Natural killer cell treated with Interleukin-12 subunit alpha and Interleukin-12 subunit beta and Interleukin-15 and Interleukin-18, amount 100 ng/mL, for 72 hours (primary cell): ENCODE results near the gene SPNS2. TPM values are rescaled to one million over a fixed set of nuclear protein-coding genes. Genes with fewer than 3 reads are reported as not detected.
A peak's percentile ranks its signal among the peaks of the same experiment; 100 is the strongest.

ENCODE experiments used
- ATAC-seq, 2 donors: fragments of 150-1000 bp; cut with Tn5 transposase in 1 of 2; sonication (Bioruptor Pico), chemical (Tn5 transposase) in 1 of 2; 2 replicates each; pipeline ENCODE4 v1.10.0; 2021
- DNase-seq: peaks from one replicate; pipeline ENCODE4 v3.0.0; 2022; ENCODE audit warnings: low spot score
- H3K27ac Mint-ChIP-seq, 2 donors: 1 replicate in 1 of 2; 2 replicates in 1 of 2; pipeline ENCODE4 v1.8.0; 2022; ENCODE audit warnings: mixed read lengths in 2 of 2, mild to moderate bottlenecking in 1 of 2, moderate library complexity in 1 of 2
- H3K27me3 Mint-ChIP-seq, 2 donors: 1 replicate in 1 of 2; 2 replicates in 1 of 2; pipeline ENCODE4 v1.8.0; 2022; ENCODE audit warnings: mixed read lengths in 2 of 2
- H3K36me3 Mint-ChIP-seq: one replicate; pipeline ENCODE4 v1.8.0; 2022; ENCODE audit warnings: mixed read lengths
- H3K4me1 Mint-ChIP-seq, 2 donors: 1 replicate in 1 of 2; 2 replicates in 1 of 2; pipeline ENCODE4 v1.8.0; 2022; ENCODE audit warnings: low read depth in 2 of 2, mixed read lengths in 2 of 2, mild to moderate bottlenecking in 1 of 2
- H3K4me3 Mint-ChIP-seq: one replicate; pipeline ENCODE4 v1.8.0; 2022; ENCODE audit warnings: mixed read lengths
- H3K9me3 Mint-ChIP-seq: 2 replicates; pipeline ENCODE4 v1.8.0; 2022; ENCODE audit warnings: mixed read lengths
- total RNA-seq, 2 donors: library from RNA; stranded (reverse); gene quantifications; one replicate each; pipeline ENCODE4 v1.2.3, GENCODE V29; 2022

Gene SPNS2
- total RNA-seq, 2 donors from 2014 or later: not detected

DNA sequence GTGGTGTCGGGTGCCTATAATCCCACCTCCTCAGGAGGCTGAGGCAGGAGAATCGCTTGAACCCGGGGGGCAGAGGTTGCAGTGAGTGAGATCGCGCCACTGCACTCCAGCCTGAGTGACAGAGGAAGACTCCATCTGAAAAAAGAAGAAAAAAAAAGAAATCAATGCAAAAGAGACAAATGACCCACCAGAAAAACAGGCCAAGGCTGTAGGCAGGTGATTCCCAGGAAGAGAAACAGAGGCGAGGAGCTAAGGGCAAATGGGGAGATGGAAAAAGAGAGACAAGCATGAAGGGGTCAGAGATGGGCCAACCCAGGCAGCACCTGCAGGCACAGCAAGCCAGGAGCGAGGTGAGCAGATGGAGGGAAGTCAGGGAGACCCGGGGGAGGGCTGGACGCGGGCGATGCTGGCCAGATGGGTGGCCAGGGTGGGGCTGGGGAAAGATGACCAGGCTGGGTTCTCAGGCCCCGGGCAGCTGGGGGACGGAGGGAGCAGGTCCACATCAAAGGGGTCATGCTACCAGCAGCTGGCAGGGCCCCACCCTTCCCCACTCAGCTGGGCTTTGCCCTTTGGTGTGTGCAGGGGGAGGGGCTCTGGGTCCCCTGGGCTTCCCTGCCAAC is 31.0 kb downstream of the SPNS2 start:
- DNase-seq: no peak
- H3K27me3 Mint-ChIP-seq: peaks cover 7 to 15% of the 10 kb centered on the region in 2 donors
- ATAC-seq: peak in 1 of 2 donors; percentile 12
- peaks cover 0 to 7% of the 10 kb centered on the region in 2 donors for H3K4me1 Mint-ChIP-seq
- no peaks in the 10 kb centered on the region for H3K9me3 Mint-ChIP-seq
- no peaks in the 10 kb centered on the region for H3K36me3 Mint-ChIP-seq
- H3K4me3 Mint-ChIP-seq: no peak overlapping the region
- H3K27ac Mint-ChIP-seq: no peak overlapping the region

DNA sequence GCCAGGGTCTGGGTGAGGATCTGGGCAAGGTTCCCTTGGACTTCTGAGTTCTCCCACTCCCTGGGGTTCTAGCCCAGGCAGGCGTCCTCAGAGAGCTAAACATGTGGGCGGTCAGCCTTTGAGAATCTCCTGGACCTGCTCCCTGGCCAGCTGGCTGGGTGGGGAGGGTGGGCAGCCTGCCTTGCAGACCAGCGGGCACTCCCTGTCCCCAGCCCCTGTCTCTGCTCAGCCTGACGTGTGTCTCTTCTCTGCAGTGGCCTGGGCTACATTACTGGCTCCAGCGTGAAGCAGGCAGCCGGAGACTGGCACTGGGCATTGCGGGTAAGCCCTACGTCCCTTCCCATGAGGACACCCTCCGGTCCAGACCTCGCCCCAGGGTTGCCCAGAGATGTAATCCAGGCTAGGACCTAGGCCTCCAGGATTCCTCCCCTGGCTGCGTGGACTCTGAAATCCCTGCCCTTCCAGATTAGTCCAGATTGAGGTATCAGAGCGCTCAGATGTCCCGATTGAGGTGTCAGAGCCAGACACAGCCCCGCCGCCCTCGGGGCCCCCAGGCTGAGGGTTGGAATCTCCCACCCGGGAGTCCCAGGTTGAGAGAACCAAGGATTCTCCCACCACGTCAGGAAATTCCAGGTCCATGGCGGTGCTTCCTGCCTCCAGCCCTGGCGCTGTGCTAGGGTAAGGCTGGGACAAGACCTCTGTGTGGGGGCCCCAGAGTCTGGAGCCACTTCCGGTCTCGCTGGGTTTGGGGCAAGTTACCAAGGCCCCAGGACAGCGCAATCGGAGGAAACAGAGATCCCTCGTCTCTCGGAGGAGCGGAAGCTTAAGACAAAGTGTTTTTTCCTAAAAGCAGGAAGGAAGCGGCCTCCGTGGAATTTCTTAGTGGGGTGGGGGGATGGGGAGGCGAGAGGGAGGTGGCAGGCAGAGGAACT is 32.4 kb downstream of the SPNS2 start:
- Mint-ChIP-seq H3K27ac (no peak overlapping the region), H3K36me3 (no peaks in the 10 kb centered on the region), H3K4me1 (peaks cover 0 to 7% of the 10 kb centered on the region in 2 donors), H3K4me3 (no peak overlapping the region), H3K27me3 (peaks cover 4 to 11% of the 10 kb centered on the region in 2 donors), H3K9me3 (no peaks in the 10 kb centered on the region)
- no peak for DNase-seq
- ATAC-seq: no peak

DNA sequence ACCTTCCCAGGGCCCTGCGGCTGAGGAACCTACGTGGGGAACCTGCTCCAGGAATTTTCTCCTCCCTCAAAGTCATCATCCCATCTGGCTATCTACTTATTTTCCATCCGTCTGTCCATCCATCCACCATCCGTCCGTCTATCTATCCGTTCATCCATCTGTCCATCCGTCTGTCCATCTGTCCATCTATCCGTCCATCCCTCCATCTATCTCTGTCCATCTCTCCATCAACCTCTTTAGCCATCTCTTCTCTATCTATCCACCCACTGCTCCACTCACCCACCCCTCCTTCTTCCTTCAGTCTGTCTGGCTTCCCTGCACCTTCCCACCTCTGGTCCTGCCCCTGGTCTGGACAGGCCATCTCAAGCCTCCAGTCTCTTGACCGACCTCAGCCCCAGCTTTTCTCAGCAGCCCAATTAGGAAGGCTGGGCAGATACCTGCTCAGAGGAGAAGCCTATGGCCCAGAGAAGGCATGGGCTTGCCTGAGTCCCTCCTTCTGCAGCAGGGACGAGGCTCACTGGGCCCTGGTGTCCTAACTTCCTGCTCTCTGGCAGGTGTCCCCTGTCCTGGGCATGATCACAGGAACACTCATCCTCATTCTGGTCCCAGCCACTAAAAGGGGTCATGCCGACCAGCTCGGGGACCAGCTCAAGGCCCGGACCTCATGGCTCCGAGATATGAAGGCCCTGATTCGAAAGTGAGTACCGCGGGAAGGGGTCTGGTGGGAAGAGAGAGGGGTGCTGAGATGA is 33.5 kb downstream of the SPNS2 start:
- Mint-ChIP-seq H3K36me3 (no peaks in the 10 kb centered on the region), H3K9me3 (no peaks in the 10 kb centered on the region), H3K27ac (peak overlapping the region in 1 of 2 donors; percentile 29), H3K4me1 (peaks cover 0 to 7% of the 10 kb centered on the region in 2 donors), H3K4me3 (no peak overlapping the region), H3K27me3 (peaks cover 4 to 8% of the 10 kb centered on the region in 2 donors)
- DNase-seq (no peak), ATAC-seq (no peak)

DNA sequence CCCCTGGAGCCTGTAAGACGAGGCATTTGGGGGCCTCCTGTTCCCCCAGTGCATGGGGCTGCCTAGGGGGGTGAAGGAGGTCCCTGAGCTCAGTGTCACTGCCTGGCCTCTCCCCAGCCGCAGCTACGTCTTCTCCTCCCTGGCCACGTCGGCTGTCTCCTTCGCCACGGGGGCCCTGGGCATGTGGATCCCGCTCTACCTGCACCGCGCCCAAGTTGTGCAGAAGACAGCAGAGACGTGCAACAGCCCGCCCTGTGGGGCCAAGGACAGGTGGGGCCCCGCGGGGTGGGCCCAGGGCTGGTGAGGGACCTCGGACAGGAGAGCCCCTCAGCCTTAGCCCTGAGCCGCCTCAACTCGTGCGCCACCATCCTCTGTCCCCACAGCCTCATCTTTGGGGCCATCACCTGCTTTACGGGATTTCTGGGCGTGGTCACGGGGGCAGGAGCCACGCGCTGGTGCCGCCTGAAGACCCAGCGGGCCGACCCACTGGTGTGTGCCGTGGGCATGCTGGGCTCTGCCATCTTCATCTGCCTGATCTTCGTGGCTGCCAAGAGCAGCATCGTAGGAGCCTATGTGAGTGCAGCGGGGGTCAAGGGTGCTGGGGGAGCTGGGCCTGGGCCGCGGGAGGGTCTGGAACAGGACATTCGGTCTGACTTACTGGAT is 34.3 kb downstream of the SPNS2 start:
- Mint-ChIP-seq H3K36me3 (no peaks in the 10 kb centered on the region), H3K27me3 (peaks cover 4 to 8% of the 10 kb centered on the region in 2 donors), H3K4me3 (no peak overlapping the region), H3K27ac (no peak overlapping the region), H3K9me3 (no peaks in the 10 kb centered on the region), H3K4me1 (peaks cover 0 to 7% of the 10 kb centered on the region in 2 donors)
- no peak for DNase-seq
- ATAC-seq: no peak

DNA sequence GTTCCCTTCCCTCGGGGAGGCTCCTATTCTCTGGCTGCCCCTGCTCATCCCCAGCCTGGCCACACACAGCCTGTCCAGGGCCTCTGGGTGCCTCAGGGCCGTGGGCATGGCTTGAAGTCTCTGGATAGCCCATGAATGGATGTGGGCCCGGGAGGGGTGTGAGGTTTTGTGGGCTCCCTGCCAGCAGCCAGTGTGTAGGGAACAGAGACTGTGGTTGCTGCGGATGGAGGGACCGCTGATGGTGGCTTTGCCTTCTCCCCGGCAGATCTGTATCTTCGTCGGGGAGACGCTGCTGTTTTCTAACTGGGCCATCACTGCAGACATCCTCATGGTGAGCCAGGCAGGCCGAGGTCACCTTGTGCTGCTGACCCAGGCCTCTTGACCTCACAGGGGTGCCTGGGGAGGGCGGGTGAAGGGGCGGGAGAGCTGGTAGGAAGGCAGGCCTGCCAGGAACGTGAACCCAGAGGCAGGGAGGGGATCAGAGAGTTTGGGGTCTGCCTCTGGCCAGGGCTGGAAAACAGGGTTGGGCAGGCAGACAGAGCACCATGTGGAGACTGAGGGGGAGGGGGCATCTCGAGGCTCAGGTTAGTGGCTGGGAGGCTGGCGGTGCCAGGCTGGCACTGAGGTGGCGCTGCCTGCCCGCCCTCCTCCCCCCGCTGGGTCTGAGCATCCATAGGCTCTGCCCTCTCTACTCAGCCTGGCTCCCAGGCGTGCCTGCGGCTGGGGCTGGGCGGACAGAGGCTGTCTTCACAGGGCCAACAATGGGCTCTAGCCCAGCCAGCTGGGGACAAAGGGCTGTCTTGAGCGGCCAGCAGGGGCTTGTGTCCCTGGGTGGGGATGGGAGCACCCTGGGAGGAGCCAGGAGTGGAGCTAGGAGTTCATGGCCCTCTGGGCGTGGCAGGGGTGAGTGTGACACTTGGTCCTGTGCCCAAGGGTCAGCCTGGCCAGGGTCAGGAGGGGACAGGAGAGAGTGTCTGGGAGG is 35.1 kb downstream of the SPNS2 start:
- no peaks in the 10 kb centered on the region for H3K36me3 Mint-ChIP-seq
- DNase-seq (no peak), ATAC-seq (no peak)

DNA sequence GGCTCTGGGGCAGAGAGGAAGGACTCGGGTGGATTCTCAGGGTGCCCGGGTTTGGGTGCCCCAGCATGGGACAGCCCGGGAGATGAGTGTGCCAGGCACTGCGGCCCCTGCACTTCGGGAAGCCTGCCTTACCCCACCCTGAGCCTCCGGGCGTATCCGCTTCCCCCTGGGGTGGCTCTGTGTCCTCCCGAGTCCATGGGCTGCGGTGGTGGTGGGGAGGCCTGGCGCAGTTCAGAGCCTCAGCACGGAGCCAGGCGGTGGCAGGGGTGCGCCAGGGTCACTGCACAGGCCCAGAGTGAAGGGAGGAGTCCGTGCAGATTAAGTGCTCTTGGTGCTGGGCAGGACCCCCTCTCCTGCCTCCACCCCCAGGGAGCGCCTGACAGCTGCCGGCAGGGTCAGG is 35.8 kb downstream of the SPNS2 start:
- DNase-seq (no peak), ATAC-seq (no peak)
- Mint-ChIP-seq H3K27me3 (peaks cover 4 to 8% of the 10 kb centered on the region in 2 donors), H3K4me3 (no peak overlapping the region), H3K9me3 (no peaks in the 10 kb centered on the region), H3K36me3 (peaks cover under 1% of the 10 kb centered on the region), H3K4me1 (peaks cover 0 to 7% of the 10 kb centered on the region in 2 donors), H3K27ac (no peak overlapping the region)

More for the DNA sequence above, 35.1 kb downstream of the SPNS2 start:
- H3K27me3 Mint-ChIP-seq: peaks cover 4 to 8% of the 10 kb centered on the region in 2 donors
- H3K27ac Mint-ChIP-seq: no peak overlapping the region
- H3K9me3 Mint-ChIP-seq: no peaks in the 10 kb centered on the region
- H3K4me1 Mint-ChIP-seq: peaks cover 0 to 7% of the 10 kb centered on the region in 2 donors
- no peak overlapping the region for H3K4me3 Mint-ChIP-seq

DNA sequence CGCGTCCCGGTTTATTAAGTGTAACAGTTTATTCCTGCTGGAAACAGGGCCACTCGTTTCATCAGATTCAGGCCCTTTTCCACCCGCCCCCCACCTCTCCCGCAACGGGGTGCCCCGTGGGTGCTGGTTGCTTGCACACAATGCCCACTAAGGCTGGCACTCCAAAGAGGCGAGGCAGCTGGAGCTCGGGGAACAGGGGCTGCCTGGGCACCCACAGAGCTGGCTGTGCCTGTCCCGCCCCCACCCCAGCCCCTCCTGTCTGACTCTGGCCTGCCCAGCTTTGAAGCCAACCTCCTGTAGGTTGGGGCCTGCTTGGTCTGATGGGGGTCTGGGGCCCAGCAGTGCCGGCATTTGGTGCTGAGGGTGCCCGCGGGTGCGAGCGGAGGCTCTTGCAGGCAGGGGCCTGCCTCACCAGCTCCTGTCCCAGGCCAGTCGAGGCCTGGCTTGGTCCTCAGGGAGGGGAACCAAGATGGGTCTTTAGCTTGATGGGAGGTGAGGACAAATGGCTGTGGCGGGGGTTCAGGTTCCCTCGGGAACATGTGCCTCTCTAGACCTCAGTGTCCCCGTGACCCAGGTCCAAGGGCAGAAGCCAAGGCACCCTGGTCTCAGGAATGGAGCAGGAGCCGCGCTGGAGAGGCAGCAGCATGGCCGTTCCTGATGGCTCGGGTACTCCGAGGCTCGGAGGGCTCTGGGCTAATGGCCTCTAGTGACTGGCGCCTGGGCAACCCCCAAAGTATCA is 36.4 kb downstream of the SPNS2 start:
- ATAC-seq: no peak
- Mint-ChIP-seq H3K36me3 (peaks cover 6% of the 10 kb centered on the region), H3K27ac (no peak overlapping the region), H3K4me1 (peaks cover 0 to 7% of the 10 kb centered on the region in 2 donors), H3K4me3 (no peak overlapping the region), H3K27me3 (peaks cover 4 to 8% of the 10 kb centered on the region in 2 donors), H3K9me3 (no peaks in the 10 kb centered on the region)
- DNase-seq: no peak

DNA sequence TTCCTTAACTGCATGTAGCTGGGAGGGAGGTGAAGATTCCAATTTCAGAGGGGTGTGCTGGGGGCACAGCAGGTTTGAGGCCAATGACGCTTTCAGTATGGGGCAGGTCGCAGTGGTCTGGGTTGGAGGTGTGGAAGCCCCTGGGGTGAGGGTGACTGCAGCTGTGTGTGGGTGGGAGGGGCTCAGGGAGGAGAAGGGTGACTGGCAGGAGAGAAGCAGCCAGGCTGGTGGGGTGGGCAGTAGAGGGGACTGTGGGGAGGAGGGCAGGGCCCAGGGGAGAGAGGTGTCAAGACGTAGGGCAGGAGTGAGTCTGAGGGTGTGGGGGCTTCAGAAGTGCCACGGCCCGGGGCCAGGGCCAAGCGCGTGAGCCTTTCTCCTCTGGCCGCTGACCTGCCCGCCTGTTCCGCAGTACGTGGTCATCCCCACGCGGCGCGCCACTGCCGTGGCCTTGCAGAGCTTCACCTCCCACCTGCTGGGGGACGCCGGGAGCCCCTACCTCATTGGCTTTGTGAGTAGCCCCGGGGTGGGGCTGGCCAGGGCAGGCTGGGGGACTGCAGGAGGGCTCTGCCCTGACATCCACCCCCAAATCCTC is 37.1 kb downstream of the SPNS2 start:
- Mint-ChIP-seq H3K27ac (no peak overlapping the region), H3K4me3 (no peak overlapping the region), H3K4me1 (peaks cover 0 to 7% of the 10 kb centered on the region in 2 donors), H3K9me3 (no peaks in the 10 kb centered on the region), H3K36me3 (peaks cover 6% of the 10 kb centered on the region), H3K27me3 (peaks cover 4 to 8% of the 10 kb centered on the region in 2 donors)
- ATAC-seq (no peak), DNase-seq (no peak)

DNA sequence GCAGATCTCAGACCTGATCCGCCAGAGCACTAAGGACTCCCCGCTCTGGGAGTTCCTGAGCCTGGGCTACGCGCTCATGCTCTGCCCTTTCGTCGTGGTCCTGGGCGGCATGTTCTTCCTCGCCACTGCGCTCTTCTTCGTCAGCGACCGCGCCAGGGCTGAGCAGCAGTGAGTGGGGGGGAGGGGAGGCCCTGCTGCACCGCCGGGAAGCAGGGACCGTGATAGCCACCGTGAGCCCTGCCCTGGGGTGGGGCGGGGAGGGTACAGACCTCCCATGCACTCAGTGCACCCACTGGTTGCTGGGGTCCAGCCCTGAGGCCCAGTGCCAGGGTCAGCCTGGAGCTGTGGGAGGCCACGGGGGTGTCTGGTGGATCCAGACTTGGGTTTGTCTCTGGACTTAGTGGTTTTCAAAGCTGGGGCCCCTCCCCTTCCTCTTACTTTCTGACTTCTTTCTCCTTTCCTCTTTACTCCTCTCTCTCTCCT is 37.6 kb downstream of the SPNS2 start:
- Mint-ChIP-seq H3K9me3 (no peaks in the 10 kb centered on the region), H3K4me1 (peaks cover 0 to 7% of the 10 kb centered on the region in 2 donors), H3K27ac (no peak overlapping the region), H3K4me3 (no peak overlapping the region), H3K36me3 (peaks cover 6% of the 10 kb centered on the region), H3K27me3 (peaks cover 4 to 8% of the 10 kb centered on the region in 2 donors)
- no peak for DNase-seq
- ATAC-seq: peak in 1 of 2 donors; percentile 7

DNA sequence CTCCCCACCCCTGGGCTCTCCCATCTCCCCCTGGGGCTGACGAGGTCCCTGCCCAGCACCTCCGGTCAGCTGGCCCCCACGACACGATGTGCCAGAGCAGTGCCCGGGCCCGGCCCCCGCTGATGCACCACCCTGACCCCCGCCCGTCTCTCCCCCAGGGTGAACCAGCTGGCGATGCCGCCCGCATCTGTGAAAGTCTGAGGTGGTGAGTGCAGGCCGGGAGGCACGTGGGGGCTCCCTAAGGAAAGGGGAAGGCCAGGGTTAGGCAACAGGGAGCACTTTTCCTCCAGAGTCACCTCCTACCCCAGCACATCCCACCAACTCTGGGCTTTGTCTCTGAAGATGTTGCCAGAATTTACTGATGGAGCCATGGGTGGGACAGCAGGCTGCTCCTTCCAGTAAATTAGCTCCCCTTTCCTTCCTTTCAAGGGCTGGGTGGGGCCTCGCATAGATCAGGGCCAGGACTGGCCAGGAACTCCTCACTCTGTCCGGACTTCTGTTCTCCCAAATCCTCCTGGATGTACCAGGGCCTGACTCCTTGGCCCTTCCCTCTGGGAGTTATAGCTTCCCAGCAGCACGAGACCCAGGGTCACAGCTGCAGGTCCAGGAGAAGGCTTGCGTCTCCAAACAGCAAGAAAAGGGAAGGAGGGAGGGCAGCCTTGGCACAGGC is 38.2 kb downstream of the SPNS2 start:
- peaks cover 0 to 7% of the 10 kb centered on the region in 2 donors for H3K4me1 Mint-ChIP-seq
- peaks cover 6% of the 10 kb centered on the region for H3K36me3 Mint-ChIP-seq
- peaks cover 3 to 5% of the 10 kb centered on the region in 2 donors for H3K27me3 Mint-ChIP-seq
- DNase-seq: no peak
- H3K4me3 Mint-ChIP-seq: no peak overlapping the region
- ATAC-seq: no peak
- H3K27ac Mint-ChIP-seq: no peak overlapping the region
- H3K9me3 Mint-ChIP-seq: no peaks in the 10 kb centered on the region
